ENCODE measurements around the gene SLC24A3.
A peak's percentile ranks its signal among the peaks of the same experiment; 100 is the strongest.

SLC24A3 gene

DNA sequence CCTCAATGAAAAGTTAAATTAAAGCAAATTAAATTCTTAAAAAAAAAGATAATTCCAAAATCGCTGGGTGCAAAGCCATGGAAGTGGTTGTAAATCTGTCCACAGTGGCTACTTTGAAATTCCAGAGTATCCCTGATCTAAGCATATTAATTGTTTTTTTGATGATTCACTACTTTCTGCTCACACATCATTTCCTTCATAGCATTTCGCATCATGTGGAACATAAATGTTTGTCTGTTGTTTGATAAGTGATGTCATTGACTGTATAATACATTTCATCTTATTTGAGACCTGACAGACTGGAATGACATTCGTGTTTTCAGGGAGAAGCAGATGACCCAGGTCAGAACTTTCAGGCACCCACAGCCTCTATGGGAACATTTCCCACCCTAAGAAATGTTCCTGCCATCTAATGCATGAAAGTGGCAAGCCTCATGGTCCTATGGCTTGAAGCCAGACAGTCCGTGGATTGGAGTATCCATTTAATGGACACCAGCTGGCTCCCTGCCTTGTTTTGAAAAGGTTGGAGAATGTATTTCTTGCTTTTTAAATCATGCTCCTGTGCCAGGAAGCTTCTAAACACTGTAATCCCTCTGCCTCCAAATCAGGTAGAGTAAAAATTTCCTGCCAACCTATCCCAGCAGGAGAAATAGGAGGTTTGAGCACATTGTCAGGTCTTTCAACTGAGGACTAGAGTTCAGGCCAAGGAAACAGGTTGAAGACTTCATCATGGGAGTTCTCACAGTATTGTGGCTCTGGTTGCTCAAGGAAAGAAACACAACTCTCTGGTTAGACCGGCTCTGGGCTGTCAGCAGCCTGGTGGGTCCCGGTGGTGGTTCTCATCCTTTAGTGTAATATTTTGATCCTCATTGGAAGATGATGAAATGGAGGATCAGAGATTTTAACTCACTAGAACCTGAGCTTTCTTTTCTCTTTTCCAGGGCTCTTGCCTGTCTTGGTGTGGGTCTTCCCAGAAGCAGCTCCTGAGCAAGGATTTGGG, 157.9 kb downstream of the SLC24A3 start:
- no peak overlapping the region for H3K27ac ChIP-seq (ENCODE audit: low read length)
- H3K27me3 ChIP-seq (ENCODE audit: control insufficient read depth in 1 of 2, insufficient read depth in 2 of 2, low read length in 2 of 2): no peaks in the 10 kb centered on the region
- no peaks in the 10 kb centered on the region for H3K36me3 ChIP-seq (ENCODE audit: control insufficient read depth in 2 of 2, insufficient read depth in 2 of 2, low read length in 2 of 2)
- H3K9me3 ChIP-seq (ENCODE audit: control insufficient read depth in 2 of 2, low read length in 2 of 2): peaks cover 0 to 3% of the 10 kb centered on the region in 2 donors
- no peak overlapping the region for H3K9ac ChIP-seq (ENCODE audit: low read length in 2 of 2)
- no peak overlapping the region for H3K4me3 ChIP-seq (ENCODE audit: low read length in 2 of 2)
- peaks cover 16% of the 10 kb centered on the region for H3K4me1 ChIP-seq (ENCODE audit: control insufficient read depth, insufficient read depth, low read length)

DNA sequence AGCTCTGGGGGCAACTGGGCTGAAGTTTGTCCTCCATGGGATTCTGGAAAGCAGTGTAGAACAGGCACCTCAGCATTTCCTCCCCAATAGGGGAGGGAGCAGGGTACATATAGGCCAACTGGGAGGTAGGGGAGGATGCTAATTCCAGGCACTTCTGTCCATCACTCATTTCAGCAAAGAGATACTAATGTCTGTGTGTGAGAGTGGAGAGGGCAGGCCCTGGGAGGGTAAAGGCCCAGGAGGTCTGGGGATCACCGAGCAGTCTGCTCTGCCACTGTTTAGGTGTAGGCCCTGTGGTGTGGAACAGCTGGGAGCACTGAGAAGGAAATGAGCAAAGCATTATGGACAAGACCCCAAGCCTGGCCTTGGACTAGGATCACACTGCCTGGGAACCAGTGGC, 158.7 kb downstream of the SLC24A3 start:
- Histone ChIP-seq H3K27ac (ENCODE audit: low read length) (no peak overlapping the region), H3K9ac (ENCODE audit: low read length in 2 of 2) (no peak overlapping the region), H3K4me3 (ENCODE audit: low read length in 2 of 2) (no peak overlapping the region), H3K9me3 (ENCODE audit: control insufficient read depth in 2 of 2, low read length in 2 of 2) (peaks cover 0 to 3% of the 10 kb centered on the region in 2 donors), H3K27me3 (ENCODE audit: control insufficient read depth in 1 of 2, insufficient read depth in 2 of 2, low read length in 2 of 2) (no peaks in the 10 kb centered on the region), H3K36me3 (ENCODE audit: control insufficient read depth in 2 of 2, insufficient read depth in 2 of 2, low read length in 2 of 2) (no peaks in the 10 kb centered on the region), H3K4me1 (ENCODE audit: control insufficient read depth, insufficient read depth, low read length) (peaks cover 17% of the 10 kb centered on the region)

DNA sequence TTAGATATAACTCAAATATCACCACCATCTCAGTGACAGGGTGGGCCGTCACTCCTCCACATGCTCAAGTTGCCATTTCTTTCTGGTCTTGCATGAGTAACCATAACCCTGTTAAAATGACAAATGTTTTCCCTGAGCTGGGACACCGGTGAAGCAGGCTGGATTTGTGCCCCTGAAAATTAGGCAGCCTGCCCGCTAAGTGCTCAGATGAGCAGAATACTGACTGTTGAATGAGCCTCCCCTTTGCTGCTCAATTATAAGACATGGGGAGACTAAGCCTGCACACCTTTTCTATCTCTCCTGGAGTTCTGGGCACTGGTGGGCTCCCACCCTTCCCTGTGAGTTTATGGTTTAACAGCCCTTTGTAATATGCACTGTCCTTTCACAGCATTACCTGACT, 161.8 kb downstream of the SLC24A3 start:
- no peak overlapping the region for H3K27ac ChIP-seq (ENCODE audit: low read length)
- H3K9me3 ChIP-seq (ENCODE audit: control insufficient read depth in 2 of 2, low read length in 2 of 2): peaks cover 0 to 3% of the 10 kb centered on the region in 2 donors
- no peak overlapping the region for H3K9ac ChIP-seq (ENCODE audit: low read length in 2 of 2)
- H3K4me3 ChIP-seq (ENCODE audit: low read length in 2 of 2): no peak overlapping the region
- no peaks in the 10 kb centered on the region for H3K27me3 ChIP-seq (ENCODE audit: control insufficient read depth in 1 of 2, insufficient read depth in 2 of 2, low read length in 2 of 2)
- peaks cover 19% of the 10 kb centered on the region for H3K4me1 ChIP-seq (ENCODE audit: control insufficient read depth, insufficient read depth, low read length)
- no peaks in the 10 kb centered on the region for H3K36me3 ChIP-seq (ENCODE audit: control insufficient read depth in 2 of 2, insufficient read depth in 2 of 2, low read length in 2 of 2)

DNA sequence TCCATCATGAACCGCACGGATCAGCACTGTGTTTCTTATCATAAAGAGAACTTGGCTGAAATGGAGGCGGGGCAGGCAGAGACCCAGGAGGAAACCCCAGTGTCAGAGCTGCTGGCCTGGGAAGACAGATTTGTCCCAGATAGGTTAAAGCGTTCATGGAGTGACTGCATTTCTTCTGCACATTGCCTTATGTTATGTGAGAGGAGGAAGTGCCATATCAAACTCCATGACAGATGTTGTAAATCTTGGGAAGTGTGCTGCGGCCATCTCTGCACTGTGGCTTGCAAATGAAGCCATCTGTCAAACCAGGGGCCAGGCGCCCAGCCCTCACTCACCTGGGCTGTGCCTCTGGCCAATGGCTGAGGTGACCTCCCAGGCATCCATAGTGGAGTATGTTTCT, 163.0 kb downstream of the SLC24A3 start:
- no peak overlapping the region for H3K4me3 ChIP-seq (ENCODE audit: low read length in 2 of 2)
- H3K27me3 ChIP-seq (ENCODE audit: control insufficient read depth in 1 of 2, insufficient read depth in 2 of 2, low read length in 2 of 2): no peaks in the 10 kb centered on the region
- peaks cover 18% of the 10 kb centered on the region for H3K4me1 ChIP-seq (ENCODE audit: control insufficient read depth, insufficient read depth, low read length)
- no peaks in the 10 kb centered on the region for H3K36me3 ChIP-seq (ENCODE audit: control insufficient read depth in 2 of 2, insufficient read depth in 2 of 2, low read length in 2 of 2)
- no peak overlapping the region for H3K27ac ChIP-seq (ENCODE audit: low read length)
- H3K9ac ChIP-seq (ENCODE audit: low read length in 2 of 2): no peak overlapping the region
- peaks cover 0 to 3% of the 10 kb centered on the region in 2 donors for H3K9me3 ChIP-seq (ENCODE audit: control insufficient read depth in 2 of 2, low read length in 2 of 2)

DNA sequence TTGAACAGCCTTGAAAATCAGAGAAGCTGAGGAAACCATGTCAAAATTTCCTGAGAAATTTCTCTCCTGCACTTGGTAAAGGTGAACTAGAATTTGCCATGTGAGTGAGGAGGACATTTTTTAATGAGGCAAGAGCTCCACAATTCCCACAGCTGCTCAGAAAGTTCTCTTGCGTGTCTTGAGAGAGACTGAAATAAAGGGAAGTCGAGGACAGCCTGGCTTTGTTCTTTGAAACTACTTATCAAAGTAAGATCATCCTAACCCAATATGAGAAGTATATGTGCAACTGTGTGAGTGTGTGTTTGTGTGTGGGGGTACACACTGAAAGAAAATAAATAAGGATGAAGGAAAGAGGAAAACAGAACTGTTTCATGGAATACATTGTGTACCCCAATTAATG, 163.4 kb downstream of the SLC24A3 start:
- Histone ChIP-seq H3K4me3 (ENCODE audit: low read length in 2 of 2) (no peak overlapping the region), H3K36me3 (ENCODE audit: control insufficient read depth in 2 of 2, insufficient read depth in 2 of 2, low read length in 2 of 2) (no peaks in the 10 kb centered on the region), H3K9ac (ENCODE audit: low read length in 2 of 2) (no peak overlapping the region), H3K27ac (ENCODE audit: low read length) (no peak overlapping the region), H3K27me3 (ENCODE audit: control insufficient read depth in 1 of 2, insufficient read depth in 2 of 2, low read length in 2 of 2) (no peaks in the 10 kb centered on the region), H3K4me1 (ENCODE audit: control insufficient read depth, insufficient read depth, low read length) (peaks cover 14% of the 10 kb centered on the region), H3K9me3 (ENCODE audit: control insufficient read depth in 2 of 2, low read length in 2 of 2) (peaks cover 0 to 3% of the 10 kb centered on the region in 2 donors)

DNA sequence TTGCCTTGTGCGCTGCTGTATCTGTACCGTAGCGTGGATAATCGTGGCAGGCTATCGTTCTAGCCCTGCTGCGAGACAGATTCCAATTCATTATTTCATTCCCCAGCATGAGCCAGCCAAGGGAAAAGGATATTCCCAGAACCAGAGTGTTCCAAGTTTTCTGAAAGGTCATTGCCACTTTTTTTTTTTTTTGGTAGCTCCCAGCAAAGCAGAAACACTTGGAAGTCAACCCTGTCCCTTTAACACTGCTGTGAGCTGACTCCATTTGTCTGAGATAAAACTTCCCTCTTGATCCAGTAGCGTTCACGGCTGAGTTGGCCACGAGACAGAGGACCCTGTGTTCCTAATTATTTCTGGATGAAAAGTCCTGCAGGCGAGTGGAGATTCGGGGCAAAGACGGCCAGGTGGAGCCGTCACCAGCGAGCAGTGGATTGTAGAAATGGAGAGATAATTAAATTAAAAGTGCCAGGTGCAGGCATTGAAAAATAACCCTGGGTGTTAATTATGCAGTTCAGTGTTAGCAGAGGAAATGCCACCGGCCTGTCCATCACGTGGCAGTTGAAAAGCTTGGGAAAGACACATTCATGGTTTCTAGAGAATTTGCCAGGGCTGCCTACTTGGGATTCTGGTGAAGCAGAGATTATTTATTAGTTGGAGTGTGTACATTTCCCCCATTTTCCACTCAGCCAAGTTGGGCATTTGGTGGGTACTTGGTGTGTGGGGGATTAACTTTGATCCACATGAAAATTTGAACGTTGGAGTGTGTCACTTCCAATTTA, 164.2 kb downstream of the SLC24A3 start:
- Histone ChIP-seq H3K9ac (ENCODE audit: low read length in 2 of 2) (no peak overlapping the region), H3K4me1 (ENCODE audit: control insufficient read depth, insufficient read depth, low read length) (peaks cover 12% of the 10 kb centered on the region), H3K27me3 (ENCODE audit: control insufficient read depth in 1 of 2, insufficient read depth in 2 of 2, low read length in 2 of 2) (no peaks in the 10 kb centered on the region), H3K27ac (ENCODE audit: low read length) (no peak overlapping the region), H3K9me3 (ENCODE audit: control insufficient read depth in 2 of 2, low read length in 2 of 2) (peaks cover 0 to 3% of the 10 kb centered on the region in 2 donors), H3K4me3 (ENCODE audit: low read length in 2 of 2) (peak overlapping the region in 1 of 2 donors; percentile 15), H3K36me3 (ENCODE audit: control insufficient read depth in 2 of 2, insufficient read depth in 2 of 2, low read length in 2 of 2) (no peaks in the 10 kb centered on the region)

DNA sequence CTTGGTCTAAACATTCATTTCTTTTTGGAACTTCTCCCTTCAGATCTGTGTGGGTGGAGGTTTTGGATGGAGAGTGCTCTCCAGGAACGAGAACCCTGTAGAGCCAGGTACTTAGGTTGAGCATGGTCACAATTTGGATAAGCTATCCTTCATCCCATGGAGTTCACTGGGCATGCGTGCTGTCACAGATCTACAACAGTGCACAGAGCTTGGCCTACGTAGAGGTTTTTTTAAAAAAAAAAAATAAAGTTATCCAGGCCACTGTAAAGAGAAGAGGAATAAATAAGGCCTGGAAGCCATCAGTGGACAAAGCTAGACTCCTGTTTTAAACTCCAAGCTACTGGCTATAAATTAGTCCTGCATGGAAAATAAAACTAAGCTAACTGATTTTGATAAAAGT, 165.6 kb downstream of the SLC24A3 start:
- H3K4me3 ChIP-seq (ENCODE audit: low read length in 2 of 2): no peak overlapping the region
- peak overlapping the region; percentile 31 for H3K27ac ChIP-seq (ENCODE audit: low read length)
- H3K4me1 ChIP-seq (ENCODE audit: control insufficient read depth, insufficient read depth, low read length): peaks cover 12% of the 10 kb centered on the region
- no peaks in the 10 kb centered on the region for H3K27me3 ChIP-seq (ENCODE audit: control insufficient read depth in 1 of 2, insufficient read depth in 2 of 2, low read length in 2 of 2)
- no peaks in the 10 kb centered on the region for H3K36me3 ChIP-seq (ENCODE audit: control insufficient read depth in 2 of 2, insufficient read depth in 2 of 2, low read length in 2 of 2)
- H3K9me3 ChIP-seq (ENCODE audit: control insufficient read depth in 2 of 2, low read length in 2 of 2): no peaks in the 10 kb centered on the region
- no peak overlapping the region for H3K9ac ChIP-seq (ENCODE audit: low read length in 2 of 2)

DNA sequence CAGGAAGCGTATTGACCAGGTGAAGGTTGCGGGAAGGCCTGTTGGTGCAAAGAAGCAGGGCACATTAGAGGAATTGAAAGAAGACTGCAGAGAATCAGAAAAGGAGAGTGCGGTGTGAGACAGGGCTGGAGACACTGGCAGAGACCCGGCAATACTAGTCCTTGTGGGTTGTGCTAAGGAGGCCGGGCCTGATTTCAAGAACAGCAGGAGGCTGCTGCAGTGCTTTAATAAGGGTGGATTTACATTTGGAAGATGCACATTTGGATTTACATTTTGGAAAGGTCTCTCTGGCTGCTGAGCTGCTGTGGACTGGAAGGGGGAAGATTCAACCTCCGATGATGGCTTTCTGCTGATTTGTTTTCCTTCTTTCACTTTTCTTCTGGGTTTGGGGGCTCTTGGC, 167.8 kb downstream of the SLC24A3 start:
- H3K36me3 ChIP-seq (ENCODE audit: control insufficient read depth in 2 of 2, insufficient read depth in 2 of 2, low read length in 2 of 2): no peaks in the 10 kb centered on the region
- peaks cover 12% of the 10 kb centered on the region for H3K4me1 ChIP-seq (ENCODE audit: control insufficient read depth, insufficient read depth, low read length)
- no peak overlapping the region for H3K4me3 ChIP-seq (ENCODE audit: low read length in 2 of 2)
- H3K9me3 ChIP-seq (ENCODE audit: control insufficient read depth in 2 of 2, low read length in 2 of 2): no peaks in the 10 kb centered on the region
- no peak overlapping the region for H3K9ac ChIP-seq (ENCODE audit: low read length in 2 of 2)
- H3K27ac ChIP-seq (ENCODE audit: low read length): no peak overlapping the region
- no peaks in the 10 kb centered on the region for H3K27me3 ChIP-seq (ENCODE audit: control insufficient read depth in 1 of 2, insufficient read depth in 2 of 2, low read length in 2 of 2)

DNA sequence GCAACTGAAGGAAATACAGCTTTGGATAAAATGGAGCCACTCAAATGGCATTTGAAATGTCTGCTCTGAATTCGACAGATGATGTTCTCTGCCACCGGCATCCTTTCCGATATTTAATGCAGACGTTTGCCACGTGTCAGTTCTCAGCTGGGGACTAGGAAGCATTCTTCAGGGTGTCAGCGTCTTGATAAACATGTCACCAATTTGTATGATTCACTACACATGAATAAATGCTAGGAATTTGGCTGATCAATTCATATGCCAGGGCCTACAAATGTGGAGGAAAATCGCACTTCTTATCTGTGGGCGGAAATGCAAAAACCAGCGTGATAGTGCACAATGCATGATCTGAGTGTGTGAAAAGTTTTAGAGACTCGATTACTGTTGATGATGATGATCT, 169.5 kb downstream of the SLC24A3 start:
- H3K9me3 ChIP-seq (ENCODE audit: control insufficient read depth in 2 of 2, low read length in 2 of 2): no peaks in the 10 kb centered on the region
- no peaks in the 10 kb centered on the region for H3K36me3 ChIP-seq (ENCODE audit: control insufficient read depth in 2 of 2, insufficient read depth in 2 of 2, low read length in 2 of 2)
- no peak overlapping the region for H3K4me3 ChIP-seq (ENCODE audit: low read length in 2 of 2)
- no peak overlapping the region for H3K9ac ChIP-seq (ENCODE audit: low read length in 2 of 2)
- H3K4me1 ChIP-seq (ENCODE audit: control insufficient read depth, insufficient read depth, low read length): peaks cover 4% of the 10 kb centered on the region
- no peak overlapping the region for H3K27ac ChIP-seq (ENCODE audit: low read length)
- no peaks in the 10 kb centered on the region for H3K27me3 ChIP-seq (ENCODE audit: control insufficient read depth in 1 of 2, insufficient read depth in 2 of 2, low read length in 2 of 2)

DNA sequence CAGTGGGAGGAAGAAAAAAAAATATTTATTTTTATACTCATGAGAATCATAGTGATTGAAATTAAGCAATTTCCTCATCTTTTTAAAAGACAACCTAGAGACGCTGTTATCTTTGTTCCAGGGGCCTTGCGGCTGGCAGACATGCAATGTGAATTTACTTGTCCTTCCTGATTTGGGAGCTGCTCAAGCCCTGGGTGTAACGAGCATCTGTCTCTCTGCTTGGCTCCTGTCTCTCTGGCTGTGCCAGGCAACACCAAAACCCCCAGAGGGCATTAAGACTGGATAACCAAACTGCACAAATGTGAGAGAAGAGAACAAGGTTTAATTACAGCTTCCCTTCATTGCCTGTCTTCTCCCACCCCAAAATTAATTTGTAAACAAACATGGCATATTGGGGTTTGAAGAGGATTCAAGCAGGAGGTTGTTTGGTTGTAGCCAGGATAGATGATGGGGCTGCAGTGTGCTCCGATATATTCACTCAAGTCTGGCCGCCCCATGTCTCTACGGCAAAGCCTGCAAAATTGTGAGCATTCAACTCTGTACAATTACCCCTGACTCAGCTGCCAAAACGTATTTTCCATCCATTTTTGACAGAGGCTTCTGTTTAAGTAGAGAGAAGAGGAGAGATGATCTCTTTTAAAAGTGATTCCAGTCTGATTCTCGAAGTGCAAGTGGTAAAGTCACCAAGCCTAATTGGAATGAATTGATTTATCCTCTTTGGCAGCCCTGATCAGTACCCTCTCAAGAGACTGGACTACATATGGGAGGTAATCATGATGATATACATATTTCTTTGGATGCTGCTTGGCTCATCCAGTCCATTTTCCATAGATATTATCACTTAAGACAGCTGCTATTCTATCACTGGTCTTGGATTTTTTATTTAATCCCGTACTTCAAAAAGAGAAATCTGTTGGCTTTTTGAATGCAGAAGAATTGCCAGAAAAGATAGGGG, 170.2 kb downstream of the SLC24A3 start:
- H3K9ac ChIP-seq (ENCODE audit: low read length in 2 of 2): no peak overlapping the region
- peaks cover 4% of the 10 kb centered on the region for H3K4me1 ChIP-seq (ENCODE audit: control insufficient read depth, insufficient read depth, low read length)

More for the DNA sequence above, 170.2 kb downstream of the SLC24A3 start:
- H3K4me3 ChIP-seq (ENCODE audit: low read length in 2 of 2): no peak overlapping the region
- no peaks in the 10 kb centered on the region for H3K9me3 ChIP-seq (ENCODE audit: control insufficient read depth in 2 of 2, low read length in 2 of 2)
- H3K27ac ChIP-seq (ENCODE audit: low read length): no peak overlapping the region
- H3K27me3 ChIP-seq (ENCODE audit: control insufficient read depth in 1 of 2, insufficient read depth in 2 of 2, low read length in 2 of 2): no peaks in the 10 kb centered on the region
- no peaks in the 10 kb centered on the region for H3K36me3 ChIP-seq (ENCODE audit: control insufficient read depth in 2 of 2, insufficient read depth in 2 of 2, low read length in 2 of 2)
